SK-N-MC (cell line): ENCODE results near the gene SLC7A5.
"Not testable (repeated sequence)": the region's sequence is repeated elsewhere in the genome, so short reads cannot be mapped to it uniquely, and the experiment has no call there.

Experiments
- DNase-seq: peaks from one replicate; pipeline ENCODE4 v3.0.0-alpha.2; 2011; ENCODE audit warnings: low read depth, low spot score
- H3K27ac ChIP-seq: fragments of 200-600 bp; sonication (generic); 2 replicates; pipeline ENCODE4 v1.5.1; 2016; ENCODE audit warnings: mixed run types
- H3K36me3 ChIP-seq: fragments of 200-600 bp; sonication (generic); 2 replicates; pipeline ENCODE4 v1.6.1; 2017; ENCODE audit warnings: antibody characterized with exemption, low read length, mixed read lengths; ENCODE audit not compliant: insufficient read depth
- H3K4me3 ChIP-seq: fragments of 200-600 bp; sonication (generic); 2 replicates; pipeline ENCODE4 v1.5.1; 2016
- H3K9ac ChIP-seq: fragments of 200-600 bp; sonication (generic); 2 replicates; pipeline ENCODE4 v1.8.0; 2017; ENCODE audit warnings: mixed run types, mixed read lengths; ENCODE audit not compliant: insufficient read length
- H3K9me3 ChIP-seq: fragments of 200-600 bp; sonication (generic); 2 replicates; pipeline ENCODE4 v1.6.1; 2017; ENCODE audit warnings: low read depth, mild to moderate bottlenecking, antibody characterized with exemption, low read length, moderate library complexity, mixed read lengths
- EZH2 ChIP-seq: fragments of 200-600 bp; sonication (generic); IDR thresholded peaks from one replicate; pipeline ENCODE4 v1.6.1; 2017; ENCODE audit warnings: antibody characterized with exemption
- FOXP2 ChIP-seq: optimal IDR thresholded peaks from 2 replicates; pipeline ENCODE3; 2011; ENCODE audit warnings: mild to moderate bottlenecking, moderate library complexity; ENCODE audit not compliant: insufficient read depth; ENCODE audit errors: extremely low read length, control extremely low read depth
- POLR2AphosphoS5 ChIP-seq: IDR thresholded peaks from 2 replicates; pipeline ENCODE4 v1.6.1; 2012; ENCODE audit warnings: mild to moderate bottlenecking, low read depth, low read length, borderline replicate concordance

SLC7A5 gene

GRCh38 chr16:87817910-87818309, 51.4 kb downstream of the SLC7A5 start:
- H3K9ac ChIP-seq: no peak overlapping the region
- no peaks in the 10 kb centered on the region for H3K9me3 ChIP-seq
- H3K36me3 ChIP-seq: no peaks in the 10 kb centered on the region
- no peak for DNase-seq
- H3K4me3 ChIP-seq: no peak overlapping the region
- no peak overlapping the region for H3K27ac ChIP-seq
- TF ChIP-seq EZH2: no peak
- TF ChIP-seq POLR2AphosphoS5: no peak

- H3K4me3 ChIP-seq, H3K9ac ChIP-seq, H3K27ac ChIP-seq, DNase-seq, H3K36me3 ChIP-seq, H3K9me3 ChIP-seq: not testable (repeated sequence)
Measured at GRCh38 chr16:87817370-87817769, 51.9 kb downstream of the SLC7A5 start.

GRCh38 chr16:87816507-87817100, 52.7 kb downstream of the SLC7A5 start:
- no peak overlapping the region for H3K27ac ChIP-seq
- no peaks in the 10 kb centered on the region for H3K36me3 ChIP-seq
- TF ChIP-seq FOXP2 (no peak), EZH2 (no peak), POLR2AphosphoS5 (no peak)
- no peak overlapping the region for H3K4me3 ChIP-seq
- no peaks in the 10 kb centered on the region for H3K9me3 ChIP-seq
- DNase-seq: no peak
- no peak overlapping the region for H3K9ac ChIP-seq

GRCh38 chr16:87815567-87815966, 53.7 kb downstream of the SLC7A5 start:
- DNase-seq: no peak
- Histone ChIP-seq H3K27ac (no peak overlapping the region), H3K4me3 (no peak overlapping the region), H3K9ac (no peak overlapping the region), H3K36me3 (no peaks in the 10 kb centered on the region), H3K9me3 (no peaks in the 10 kb centered on the region)
- TF ChIP-seq EZH2: no peak
- TF ChIP-seq POLR2AphosphoS5: no peak
- no peak for TF ChIP-seq FOXP2

GRCh38 chr16:87812200-87812656, 57.1 kb downstream of the SLC7A5 start:
- H3K9ac ChIP-seq: no peak overlapping the region
- H3K4me3 ChIP-seq: no peak overlapping the region
- H3K9me3 ChIP-seq: no peaks in the 10 kb centered on the region
- DNase-seq: no peak
- no peak overlapping the region for H3K27ac ChIP-seq
- no peak for TF ChIP-seq POLR2AphosphoS5
- TF ChIP-seq FOXP2: no peak
- no peak for TF ChIP-seq EZH2
- no peaks in the 10 kb centered on the region for H3K36me3 ChIP-seq

GRCh38 chr16:87811454-87811853, 57.9 kb downstream of the SLC7A5 start:
- H3K4me3 ChIP-seq, DNase-seq, H3K9me3 ChIP-seq, H3K27ac ChIP-seq, H3K9ac ChIP-seq, H3K36me3 ChIP-seq: not testable (repeated sequence)

GRCh38 chr16:87809150-87809902, 60.0 kb downstream of the SLC7A5 start:
- no peak overlapping the region for H3K9ac ChIP-seq
- no peak for DNase-seq

GRCh38 chr16:87808108-87808507, 61.2 kb downstream of the SLC7A5 start:
- no peak overlapping the region for H3K27ac ChIP-seq
- H3K9ac ChIP-seq: no peak overlapping the region
- no peak for DNase-seq
- no peak overlapping the region for H3K4me3 ChIP-seq
- no peaks in the 10 kb centered on the region for H3K36me3 ChIP-seq
- TF ChIP-seq FOXP2 (no peak), POLR2AphosphoS5 (no peak), EZH2 (no peak)
- no peaks in the 10 kb centered on the region for H3K9me3 ChIP-seq

More at GRCh38 chr16:87809150-87809902, 60.0 kb downstream of the SLC7A5 start:
- Histone ChIP-seq H3K9me3 (no peaks in the 10 kb centered on the region), H3K4me3 (no peak overlapping the region), H3K27ac (no peak overlapping the region), H3K36me3 (no peaks in the 10 kb centered on the region)
- TF ChIP-seq EZH2 (no peak), FOXP2 (no peak), POLR2AphosphoS5 (no peak)
